ENCODE measurements around the gene GORASP2.

- TF ChIP-seq, protein P1, sequence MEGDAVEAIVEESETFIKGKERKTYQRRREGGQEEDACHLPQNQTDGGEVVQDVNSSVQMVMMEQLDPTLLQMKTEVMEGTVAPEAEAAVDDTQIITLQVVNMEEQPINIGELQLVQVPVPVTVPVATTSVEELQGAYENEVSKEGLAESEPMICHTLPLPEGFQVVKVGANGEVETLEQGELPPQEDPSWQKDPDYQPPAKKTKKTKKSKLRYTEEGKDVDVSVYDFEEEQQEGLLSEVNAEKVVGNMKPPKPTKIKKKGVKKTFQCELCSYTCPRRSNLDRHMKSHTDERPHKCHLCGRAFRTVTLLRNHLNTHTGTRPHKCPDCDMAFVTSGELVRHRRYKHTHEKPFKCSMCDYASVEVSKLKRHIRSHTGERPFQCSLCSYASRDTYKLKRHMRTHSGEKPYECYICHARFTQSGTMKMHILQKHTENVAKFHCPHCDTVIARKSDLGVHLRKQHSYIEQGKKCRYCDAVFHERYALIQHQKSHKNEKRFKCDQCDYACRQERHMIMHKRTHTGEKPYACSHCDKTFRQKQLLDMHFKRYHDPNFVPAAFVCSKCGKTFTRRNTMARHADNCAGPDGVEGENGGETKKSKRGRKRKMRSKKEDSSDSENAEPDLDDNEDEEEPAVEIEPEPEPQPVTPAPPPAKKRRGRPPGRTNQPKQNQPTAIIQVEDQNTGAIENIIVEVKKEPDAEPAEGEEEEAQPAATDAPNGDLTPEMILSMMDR (conservative IDR thresholded peaks at IDR 0.05; ENCODE audit: low read depth, low read length), result no peak
- TF ChIP-seq EZH2phosphoT487 (IDR thresholded peaks at IDR 0.05; ENCODE audit: borderline replicate concordance, low read length), result no peak
Measured at GRCh38 chr2:170985407-170985806, 56.4 kb downstream of the GORASP2 start.

All from PC-3 (cell line).